Middle frontal gyrus (tissue), 1 donor: ENCODE measurements around the gene KRTAP5-10.
"Not testable (repeated sequence)": the region's sequence is repeated elsewhere in the genome, so short reads cannot be mapped to it uniquely, and the experiment has no call there.

Experiments
- DNase-seq: peaks from one replicate; pipeline ENCODE4 v3.0.0-alpha.2; 2015; ENCODE audit warnings: low spot score; ENCODE audit errors: extremely low spot score

Gene KRTAP5-10

GRCh38 chr11:71542382-71542781 lies 23.0 kb upstream of the KRTAP5-10 start:
- DNase-seq: no peak

- no peak for DNase-seq
These were observed 22.2 kb upstream of the KRTAP5-10 start for GRCh38 chr11:71542879-71543777.

GRCh38 chr11:71543866-71544265 lies 21.5 kb upstream of the KRTAP5-10 start:
- no peak for DNase-seq

GRCh38 chr11:71544525-71545214 lies 20.7 kb upstream of the KRTAP5-10 start:
- DNase-seq: no peak

GRCh38 chr11:71545405-71545966 lies 19.9 kb upstream of the KRTAP5-10 start:
- no peak for DNase-seq

- no peak for DNase-seq
These were observed 17.2 kb upstream of the KRTAP5-10 start, which contains the start of gene KRTAP5-9 for GRCh38 chr11:71548120-71548519. Gene KRTAP5-9, plus strand, starts transcription at chr11:71548420. Its CDS starts 238 bp downstream, at chr11:71548658.

- no peak for DNase-seq
These were observed 16.6 kb upstream of the KRTAP5-10 start for GRCh38 chr11:71548716-71549151.

GRCh38 chr11:71551711-71552110 lies 13.7 kb upstream of the KRTAP5-10 start:
- DNase-seq: no peak

- no peak for DNase-seq
These were observed 10.4 kb upstream of the KRTAP5-10 start for GRCh38 chr11:71554996-71555395.

GRCh38 chr11:71555508-71555907 lies 9.9 kb upstream of the KRTAP5-10 start:
- no peak for DNase-seq

GRCh38 chr11:71556018-71556417 lies 9.3 kb upstream of the KRTAP5-10 start:
- no peak for DNase-seq

GRCh38 chr11:71557257-71557656 lies 8.1 kb upstream of the KRTAP5-10 start:
- no peak for DNase-seq

- DNase-seq: no peak
These were observed 6.4 kb upstream of the KRTAP5-10 start for GRCh38 chr11:71558996-71559395.

GRCh38 chr11:71562120-71562519 lies 3.2 kb upstream of the KRTAP5-10 start:
- DNase-seq: no peak

- no peak for DNase-seq
These were observed 2.0 kb upstream of the KRTAP5-10 start for GRCh38 chr11:71563406-71563805.

GRCh38 chr11:71564430-71564829 lies 933 bp upstream of the KRTAP5-10 start:
- DNase-seq: no peak

GRCh38 chr11:71566081-71566620 lies 788 bp downstream of the KRTAP5-10 start:
- DNase-seq: no peak

GRCh38 chr11:71566626-71567599 lies 1.6 kb downstream of the KRTAP5-10 start:
- not testable (repeated sequence) for DNase-seq

GRCh38 chr11:71567633-71568032 lies 2.3 kb downstream of the KRTAP5-10 start:
- DNase-seq: not testable (repeated sequence)

- DNase-seq: no peak
These were observed 3.5 kb downstream of the KRTAP5-10 start for GRCh38 chr11:71568704-71569349.
